ENCODE results near the gene TAF1C. TPM values are rescaled to one million over a fixed set of nuclear protein-coding genes. Genes with fewer than 3 reads are reported as not detected.

The TAF1C gene
- total and polyA plus RNA-seq, 2 of the 8 experiments (the other 6 are each of a cell fraction or from before 2014, with no cell fraction given) = 44.6 to 63.8 TPM

- TF ChIP-seq CHD7 (IDR thresholded peaks at IDR 0.05; ENCODE audit: insufficient replicate concordance, low read length) (no peak), PHF8 (conservative IDR thresholded peaks at IDR 0.05; ENCODE audit: low read depth, low read length) (no peak), KDM5A (IDR thresholded peaks at IDR 0.05; ENCODE audit: low read length) (no peak), RXRA (IDR thresholded peaks at IDR 0.05; ENCODE audit: insufficient read depth, low read depth, low read length) (no peak), POLR2AphosphoS5 (IDR thresholded peaks at IDR 0.05; ENCODE audit: low read depth, low read length) (no peak), KDM4A (IDR thresholded peaks at IDR 0.05; ENCODE audit: low read depth, low read length, severe bottlenecking) (no peak), BRCA1 (IDR thresholded peaks at IDR 0.05; ENCODE audit: low read depth, low read length) (no peak), POU5F1 (IDR thresholded peaks at IDR 0.05; ENCODE audit: low read depth, low read length) (no peak), KDM1A (IDR thresholded peaks at IDR 0.05; ENCODE audit: borderline replicate concordance, low read length) (no peak)
Observed at GRCh38 chr16:84159800-84160199, 27.1 kb downstream of the TAF1C start (continued).
